Right lobe of liver (tissue), 4 donors: Measurements from ENCODE around the gene ADCY9.

Source experiments
- CTCF ChIP-seq, 4 donors: fragments of 200-600 bp in 3 of 4; fragments of 450-650 bp in 1 of 4; IDR thresholded peaks; one replicate each; pipeline versions ENCODE4 v1.5.1 to v1.8.0; 2016 to 2022; ENCODE audit warnings: antibody characterized with exemption in 4 of 4, mild to moderate bottlenecking in 2 of 4
- POLR2A ChIP-seq: fragments of 450-650 bp; IDR thresholded peaks from one replicate; pipeline ENCODE4 v1.6.1; 2017; ENCODE audit warnings: antibody characterized with exemption, mild to moderate bottlenecking
- donor health status: DM: no; HTN: no; CAD: no.
- donor health status: DM: no; HTN: no; CAD: no.
- donor health status: DM: no; HTN: yes; CAD: no.

DNA sequence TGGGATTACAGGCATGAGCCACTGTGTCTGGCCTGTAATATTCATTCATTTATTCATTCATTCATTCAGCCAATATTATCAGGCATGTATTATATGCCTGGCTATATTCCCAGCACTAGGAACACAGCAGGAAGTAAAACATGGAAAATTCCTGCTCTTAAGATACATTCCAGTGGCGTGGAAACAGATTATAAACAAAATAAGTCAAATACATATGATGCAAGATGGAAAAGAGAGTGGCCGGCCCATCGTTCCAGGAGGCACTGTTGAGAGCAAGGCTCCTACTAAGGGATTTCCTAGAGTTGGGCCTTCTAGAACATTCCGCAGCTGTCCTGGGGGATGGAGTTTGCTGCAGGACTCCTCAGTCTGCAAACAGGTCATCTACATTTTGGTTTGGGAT, 17.7 kb downstream of the ADCY9 start:
- TF ChIP-seq CTCF (IDR thresholded peaks at IDR 0.05) = no peak
- TF ChIP-seq POLR2A = no peak
